ENCODE results near the gene NIPA2. TPM values are rescaled to one million over a fixed set of nuclear protein-coding genes. Genes with fewer than 3 reads are reported as not detected.
A peak's percentile ranks its signal among the peaks of the same experiment; 100 is the strongest.

NIPA2 gene
- total RNA-seq, 1 experiment from 2014 or later: 89.4 TPM

- Mint-ChIP-seq H3K36me3 (ENCODE audit: insufficient read depth, unreplicated experiment) (peaks cover 84% of the 10 kb centered on the region), H3K27ac (ENCODE audit: unreplicated experiment) (peak overlapping the region; percentile 33), H3K4me1 (ENCODE audit: low read depth, unreplicated experiment) (peaks cover 4% of the 10 kb centered on the region), H3K9me3 (ENCODE audit: unreplicated experiment) (no peaks in the 10 kb centered on the region), H3K27me3 (ENCODE audit: insufficient read depth, unreplicated experiment) (no peaks in the 10 kb centered on the region), H3K4me3 (ENCODE audit: unreplicated experiment) (no peak overlapping the region)
- POLR2A ChIA-PET: no interaction called here
- H3K36me3 ChIP-seq (ENCODE audit: control insufficient read depth, insufficient read depth, low read length): peaks cover 2% of the 10 kb centered on the region
- intact Hi-C loops (cut with micrococcal nuclease; ENCODE audit: unreplicated experiment): no loop called here
- CTCF ChIA-PET: no interaction called here
- H3K9me3 ChIP-seq: no peaks in the 10 kb centered on the region
- no peak overlapping the region for H3K4me3 ChIP-seq (ENCODE audit: low read depth, low read length)
- TF ChIP-seq CTCF (IDR thresholded peaks at IDR 0.05; ENCODE audit: insufficient read depth in 1 of 2, low read depth in 1 of 2, low read length in 1 of 2, severe bottlenecking in 1 of 2, unreplicated experiment in 1 of 2): no peak
- DNase-seq: no peak
- no TSS peak for BruUV-seq (replicated peaks)
- H3K27me3 ChIP-seq (replicated peaks; ENCODE audit: control insufficient read depth, insufficient read depth, low read length): no peaks in the 10 kb centered on the region
- H3K4me1 ChIP-seq: no peaks in the 10 kb centered on the region
Measured at GRCh38 chr15:22916606-22917350, 78.3 kb downstream of the NIPA2 start.

- no peak overlapping the region for H3K27ac Mint-ChIP-seq (ENCODE audit: unreplicated experiment)
- peaks cover 7% of the 10 kb centered on the region for H3K4me1 Mint-ChIP-seq (ENCODE audit: low read depth, unreplicated experiment)
- no peaks in the 10 kb centered on the region for H3K27me3 Mint-ChIP-seq (ENCODE audit: insufficient read depth, unreplicated experiment)
- intact Hi-C loops (cut with micrococcal nuclease; ENCODE audit: unreplicated experiment): no loop called here
- no peaks in the 10 kb centered on the region for H3K9me3 Mint-ChIP-seq (ENCODE audit: unreplicated experiment)
- Histone ChIP-seq H3K36me3 (ENCODE audit: control insufficient read depth, insufficient read depth, low read length) (peaks cover 2% of the 10 kb centered on the region), H3K4me3 (ENCODE audit: low read depth, low read length) (no peak overlapping the region), H3K27me3 (replicated peaks; ENCODE audit: control insufficient read depth, insufficient read depth, low read length) (no peaks in the 10 kb centered on the region), H3K9me3 (no peaks in the 10 kb centered on the region), H3K4me1 (peaks cover 6% of the 10 kb centered on the region)
- ChIA-PET POLR2A (no interaction called here), CTCF (no interaction called here)
- peaks cover 87% of the 10 kb centered on the region for H3K36me3 Mint-ChIP-seq (ENCODE audit: insufficient read depth, unreplicated experiment)
- H3K4me3 Mint-ChIP-seq (ENCODE audit: unreplicated experiment): no peak overlapping the region
- no TSS peak for BruUV-seq (replicated peaks)
- no peak for TF ChIP-seq CTCF (IDR thresholded peaks at IDR 0.05; ENCODE audit: insufficient read depth in 1 of 2, low read depth in 1 of 2, low read length in 1 of 2, severe bottlenecking in 1 of 2, unreplicated experiment in 1 of 2)
- no peak for DNase-seq
Measured at GRCh38 chr15:22917556-22917955, 79.1 kb downstream of the NIPA2 start.

Other genes starting within 250 kb of the NIPA2 start
- 34.4 and 38.1 TPM in 2 replicates for gene NIPA1, start 52.0 kb upstream of the NIPA2 start, total RNA-seq (2022)
- 205 and 211 TPM in 2 replicates for gene CYFIP1, start 141.7 kb downstream of the NIPA2 start, total RNA-seq (2022)
- gene TUBGCP5, start 200.9 kb downstream of the NIPA2 start, total RNA-seq (2022): 48.3 and 53.1 TPM in 2 replicates